Astrocyte (in vitro differentiated cells and primary cell): ENCODE results near the gene KBTBD13. TPM values are rescaled to one million over a fixed set of nuclear protein-coding genes. Genes with fewer than 3 reads are reported as not detected.
"Not testable (repeated sequence)": the region's sequence is repeated elsewhere in the genome, so short reads cannot be mapped to it uniquely, and the experiment has no call there.

Experiments
- DNase-seq: peaks from one replicate; pipeline ENCODE4 v3.0.0-alpha.2; 2010; ENCODE audit warnings: low read depth
- FAIRE-seq: peaks from 2 replicates; lab custom pipeline; 2011; peaks lifted over from hg19 to GRCh38; lab: Jason Lieb, UNC
- H2AFZ ChIP-seq: 2 replicates; pipeline ENCODE4 v1.6.0; 2012; ENCODE audit warnings: low read depth, low read length, inconsistent platforms
- H3K27ac ChIP-seq: 2 replicates; pipeline ENCODE4 v1.5.1; 2011; ENCODE audit warnings: low read depth, low read length, inconsistent platforms
- H3K27me3 ChIP-seq: 2 replicates; pipeline ENCODE4 v1.6.0; 2011; ENCODE audit warnings: low read length, inconsistent platforms; ENCODE audit not compliant: insufficient read depth
- H3K36me3 ChIP-seq: 2 replicates; pipeline ENCODE4 v1.5.1; 2011; ENCODE audit warnings: low read length, inconsistent platforms; ENCODE audit not compliant: insufficient read depth
- H3K4me1 ChIP-seq: 2 replicates; pipeline ENCODE4 v1.5.1; 2011; ENCODE audit warnings: low read length, inconsistent platforms; ENCODE audit not compliant: insufficient read depth
- H3K4me2 ChIP-seq: 2 replicates; pipeline ENCODE4 v1.6.0; 2012; ENCODE audit warnings: low read length, inconsistent platforms
- H3K4me3 ChIP-seq: 2 replicates; pipeline ENCODE4 v1.5.1; 2011; ENCODE audit warnings: low read depth, mild to moderate bottlenecking, low read length, inconsistent platforms; ENCODE audit not compliant: insufficient read depth
- H3K79me2 ChIP-seq: 2 replicates; pipeline ENCODE4 v1.6.0; 2012; ENCODE audit warnings: mild to moderate bottlenecking, low read length, inconsistent platforms; ENCODE audit not compliant: insufficient read depth
- H3K9ac ChIP-seq: 2 replicates; pipeline ENCODE4 v1.6.0; 2012; ENCODE audit warnings: mild to moderate bottlenecking, low read length, inconsistent platforms
- H3K9me3 ChIP-seq: 2 replicates; pipeline ENCODE4 v1.5.1; 2012; ENCODE audit warnings: low read depth, mild to moderate bottlenecking, low read length, inconsistent platforms; ENCODE audit not compliant: insufficient read depth
- H4K20me1 ChIP-seq: 2 replicates; pipeline ENCODE4 v1.6.0; 2012; ENCODE audit warnings: low read length, inconsistent platforms; ENCODE audit not compliant: insufficient read depth
- H3K27ac Mint-ChIP-seq: one replicate; pipeline ENCODE4 v1.8.0; 2021; ENCODE audit warnings: mild to moderate bottlenecking, mixed read lengths; ENCODE audit not compliant: unreplicated experiment
- H3K27me3 Mint-ChIP-seq: one replicate; pipeline ENCODE4 v1.8.0; 2021; ENCODE audit warnings: low read depth, mixed read lengths; ENCODE audit not compliant: unreplicated experiment
- H3K36me3 Mint-ChIP-seq: one replicate; pipeline ENCODE4 v1.8.0; 2021; ENCODE audit warnings: low read depth, mixed read lengths; ENCODE audit not compliant: unreplicated experiment
- H3K4me1 Mint-ChIP-seq: one replicate; pipeline ENCODE4 v1.8.0; 2021; ENCODE audit warnings: low read depth, mixed read lengths; ENCODE audit not compliant: unreplicated experiment
- H3K4me3 Mint-ChIP-seq: one replicate; pipeline ENCODE4 v1.8.0; 2021; ENCODE audit warnings: mild to moderate bottlenecking, moderate library complexity, mixed read lengths; ENCODE audit not compliant: unreplicated experiment
- H3K9me3 Mint-ChIP-seq: one replicate; pipeline ENCODE4 v1.8.0; 2021; ENCODE audit warnings: mild to moderate bottlenecking, mixed read lengths; ENCODE audit not compliant: unreplicated experiment
- CTCF ChIP-seq: IDR thresholded peaks from 2 replicates; pipeline ENCODE4 v1.5.1; 2011; ENCODE audit warnings: low read depth, mild to moderate bottlenecking, inconsistent platforms, low read length, moderate library complexity; ENCODE audit not compliant: insufficient read depth
- EZH2 ChIP-seq: IDR thresholded peaks from 2 replicates; pipeline ENCODE4 v1.6.1; 2012; ENCODE audit warnings: mild to moderate bottlenecking, low read length, inconsistent platforms; ENCODE audit not compliant: insufficient read depth
- total RNA-seq: library from RNA; stranded (reverse); gene quantifications from 2 replicates; pipeline ENCODE4 v1.2.1, GENCODE V29; 2021

KBTBD13 gene
- total RNA-seq, 1 donor from 2014 or later: not detected

- H4K20me1 ChIP-seq: peaks cover 25% of the 10 kb centered on the region
- no peak for FAIRE-seq
- H3K9ac ChIP-seq: no peak overlapping the region
- Mint-ChIP-seq H3K36me3 (peaks cover 36% of the 10 kb centered on the region), H3K27ac (no peak overlapping the region), H3K9me3 (peaks cover 4% of the 10 kb centered on the region), H3K27me3 (peaks cover 21% of the 10 kb centered on the region), H3K4me1 (peaks cover 14% of the 10 kb centered on the region), H3K4me3 (no peak overlapping the region)
- no peak overlapping the region for H2AFZ ChIP-seq
- no peak for DNase-seq
- peaks cover 8% of the 10 kb centered on the region for H3K36me3 ChIP-seq
- TF ChIP-seq CTCF (no peak), EZH2 (no peak)
- no peaks in the 10 kb centered on the region for H3K79me2 ChIP-seq
- H3K27ac ChIP-seq: no peak overlapping the region
- H3K4me3 ChIP-seq: no peak overlapping the region
- H3K4me1 ChIP-seq: peaks cover 9% of the 10 kb centered on the region
- H3K9me3 ChIP-seq: no peaks in the 10 kb centered on the region
- H3K27me3 ChIP-seq: no peaks in the 10 kb centered on the region
- no peak overlapping the region for H3K4me2 ChIP-seq
Measured at GRCh38 chr15:65099336-65099735, 22.8 kb downstream of the KBTBD13 start.

GRCh38 chr15:65099801-65100200, 23.3 kb downstream of the KBTBD13 start:
- H3K4me3 ChIP-seq, H3K27me3 ChIP-seq, H3K27ac ChIP-seq, H3K9me3 ChIP-seq, H3K4me2 ChIP-seq, H3K4me3 Mint-ChIP-seq, H3K27ac Mint-ChIP-seq, H3K9me3 Mint-ChIP-seq, H2AFZ ChIP-seq, H3K4me1 ChIP-seq, DNase-seq, H3K9ac ChIP-seq, FAIRE-seq, H3K79me2 ChIP-seq, H3K36me3 ChIP-seq: not testable (repeated sequence)
- peaks cover 35% of the 10 kb centered on the region for H3K36me3 Mint-ChIP-seq
- H3K27me3 Mint-ChIP-seq: peaks cover 21% of the 10 kb centered on the region
- H4K20me1 ChIP-seq: peaks cover 25% of the 10 kb centered on the region
- peaks cover 14% of the 10 kb centered on the region for H3K4me1 Mint-ChIP-seq

- peaks cover 9% of the 10 kb centered on the region for H3K4me1 ChIP-seq
- no peaks in the 10 kb centered on the region for H3K9me3 ChIP-seq
- H2AFZ ChIP-seq: no peak overlapping the region
- FAIRE-seq: no peak
- no peak overlapping the region for H3K27ac ChIP-seq
- no peak overlapping the region for H3K4me2 ChIP-seq
- no peak overlapping the region for H3K9ac ChIP-seq
- Mint-ChIP-seq H3K27me3 (peaks cover 18% of the 10 kb centered on the region), H3K4me3 (no peak overlapping the region), H3K27ac (no peak overlapping the region), H3K36me3 (peaks cover 38% of the 10 kb centered on the region), H3K9me3 (peaks cover 4% of the 10 kb centered on the region), H3K4me1 (peaks cover 14% of the 10 kb centered on the region)
- H4K20me1 ChIP-seq: peaks cover 25% of the 10 kb centered on the region
- H3K79me2 ChIP-seq: no peaks in the 10 kb centered on the region
- H3K36me3 ChIP-seq: peaks cover 8% of the 10 kb centered on the region
- TF ChIP-seq CTCF (no peak), EZH2 (no peak)
- H3K27me3 ChIP-seq: no peaks in the 10 kb centered on the region
- no peak for DNase-seq
- H3K4me3 ChIP-seq: no peak overlapping the region
Measured at GRCh38 chr15:65100442-65100841, 23.9 kb downstream of the KBTBD13 start.
